ENCODE results near the gene HES6. TPM values are rescaled to one million over a fixed set of nuclear protein-coding genes. Genes with fewer than 3 reads are reported as not detected.
A peak's percentile ranks its signal among the peaks of the same experiment; 100 is the strongest.

Gene HES6
- total RNA-seq, 1 experiment from 2014 or later = 17.2 TPM

DNA sequence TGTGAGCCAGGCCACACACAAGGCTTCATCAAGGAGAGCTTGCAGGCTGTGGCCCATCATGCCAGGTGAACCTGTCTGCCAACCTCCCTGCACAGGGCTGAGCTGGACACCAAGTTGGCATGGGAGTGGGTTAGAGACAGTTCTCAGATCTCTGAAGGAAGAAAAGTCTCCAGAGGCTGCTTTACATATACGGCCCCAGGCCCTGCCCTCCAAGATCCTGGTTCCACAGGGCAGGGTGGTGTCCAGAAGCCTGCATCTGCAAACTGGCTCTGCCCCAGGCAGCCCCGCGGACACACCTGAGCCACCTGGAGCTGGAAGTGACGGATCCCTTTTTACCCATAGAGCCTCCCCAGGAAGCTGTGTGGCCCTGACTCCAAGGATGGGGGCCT lies 24.2 kb upstream of the HES6 start:
- POLR2A ChIA-PET (ENCODE audit: low non-redundant PET) = interaction anchor here (0.6 kb wide), 1 partner anchor 9 kb away, joined by 3 read pairs; no protein-coding TSS in a partner anchor

DNA sequence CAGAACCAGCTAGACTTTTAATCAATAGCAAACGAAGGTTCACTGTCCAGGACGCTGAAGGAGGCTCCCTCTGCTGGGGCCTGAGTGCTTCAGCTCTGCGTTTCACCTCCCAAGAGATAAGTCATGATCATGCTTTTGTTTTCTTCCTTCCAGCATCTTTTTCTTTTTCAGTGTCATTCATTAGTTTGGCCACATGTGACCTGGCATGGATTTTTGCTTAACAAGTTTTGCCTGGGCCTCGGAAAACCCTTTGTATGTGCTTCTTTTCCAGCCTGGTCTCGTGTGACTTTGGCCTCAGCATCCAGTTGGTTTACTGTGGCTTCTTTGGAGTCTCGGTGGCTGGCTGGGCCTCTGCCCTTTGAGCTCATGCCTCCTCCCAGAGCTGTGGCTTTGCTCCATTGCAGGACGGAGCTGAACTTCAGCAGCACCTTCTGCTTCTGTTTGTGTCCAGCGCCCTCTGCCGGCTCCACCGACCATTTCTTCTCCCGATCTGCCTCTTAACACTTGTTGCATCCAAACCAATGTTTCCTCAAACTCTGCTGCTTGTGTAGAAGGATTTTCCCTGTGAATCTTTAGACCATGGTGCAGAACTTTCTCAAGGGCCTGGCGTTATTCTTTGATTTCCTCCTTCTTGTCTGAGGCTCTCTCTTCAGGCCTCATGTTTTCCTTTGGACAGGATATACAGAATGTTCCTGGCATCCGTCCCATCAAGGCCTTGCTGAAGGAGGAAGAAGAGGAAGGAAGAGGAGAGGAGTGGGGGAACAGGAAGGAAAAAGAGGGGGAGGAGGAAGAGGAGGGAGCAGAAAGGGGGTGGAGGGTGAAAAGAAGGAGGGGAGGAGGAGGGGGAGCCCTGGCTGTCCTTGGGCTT lies 23.6 kb upstream of the HES6 start:
- H3K4me3 ChIP-seq (ENCODE audit: low read depth, low read length, poor library complexity, severe bottlenecking) = no peak overlapping the region
- ChIA-PET CTCF (interaction anchor here (0.6 to 1.4 kb wide), 4 partner anchors 104 to 405 kb away, joined by 3 to 8 read pairs (median 4); no protein-coding TSS in a partner anchor), POLR2A (ENCODE audit: low non-redundant PET) (no interaction called here)
- no peak overlapping the region for H3K27ac ChIP-seq (ENCODE audit: low read depth, low read length, poor library complexity, severe bottlenecking)
- H3K27me3 ChIP-seq (replicated peaks; ENCODE audit: insufficient read depth, low read depth, low read length, poor library complexity) = no peaks in the 10 kb centered on the region
- H3K4me1 ChIP-seq (ENCODE audit: insufficient read depth, low read length, poor library complexity, severe bottlenecking) = no peaks in the 10 kb centered on the region
- H3K9me3 ChIP-seq (ENCODE audit: low read depth, low read length, poor library complexity, severe bottlenecking) = no peaks in the 10 kb centered on the region
- peak; percentile 80 for DNase-seq (ENCODE audit: low spot score)
- no TSS peak for BruUV-seq (replicated peaks)
- intact Hi-C loops (cut with micrococcal nuclease; ENCODE audit: unreplicated experiment) = loop anchor here (1.0 to 5.0 kb wide), 3 partner anchors 101 to 591 kb away; no protein-coding TSS in a partner anchor
- TF ChIP-seq EZH2 (IDR thresholded peaks at IDR 0.05; ENCODE audit: borderline replicate concordance, low read depth, low read length, poor library complexity, severe bottlenecking) = no peak
- TF ChIP-seq, protein P1, sequence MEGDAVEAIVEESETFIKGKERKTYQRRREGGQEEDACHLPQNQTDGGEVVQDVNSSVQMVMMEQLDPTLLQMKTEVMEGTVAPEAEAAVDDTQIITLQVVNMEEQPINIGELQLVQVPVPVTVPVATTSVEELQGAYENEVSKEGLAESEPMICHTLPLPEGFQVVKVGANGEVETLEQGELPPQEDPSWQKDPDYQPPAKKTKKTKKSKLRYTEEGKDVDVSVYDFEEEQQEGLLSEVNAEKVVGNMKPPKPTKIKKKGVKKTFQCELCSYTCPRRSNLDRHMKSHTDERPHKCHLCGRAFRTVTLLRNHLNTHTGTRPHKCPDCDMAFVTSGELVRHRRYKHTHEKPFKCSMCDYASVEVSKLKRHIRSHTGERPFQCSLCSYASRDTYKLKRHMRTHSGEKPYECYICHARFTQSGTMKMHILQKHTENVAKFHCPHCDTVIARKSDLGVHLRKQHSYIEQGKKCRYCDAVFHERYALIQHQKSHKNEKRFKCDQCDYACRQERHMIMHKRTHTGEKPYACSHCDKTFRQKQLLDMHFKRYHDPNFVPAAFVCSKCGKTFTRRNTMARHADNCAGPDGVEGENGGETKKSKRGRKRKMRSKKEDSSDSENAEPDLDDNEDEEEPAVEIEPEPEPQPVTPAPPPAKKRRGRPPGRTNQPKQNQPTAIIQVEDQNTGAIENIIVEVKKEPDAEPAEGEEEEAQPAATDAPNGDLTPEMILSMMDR (conservative IDR thresholded peaks at IDR 0.05; ENCODE audit: low read depth, low read length) = peak; percentile 89
- H3K36me3 ChIP-seq (ENCODE audit: insufficient read depth, low read length, poor library complexity, severe bottlenecking) = no peaks in the 10 kb centered on the region

More for the DNA sequence above, 24.2 kb upstream of the HES6 start:
- no peaks in the 10 kb centered on the region for H3K4me1 ChIP-seq (ENCODE audit: insufficient read depth, low read length, poor library complexity, severe bottlenecking)
- H3K36me3 ChIP-seq (ENCODE audit: insufficient read depth, low read length, poor library complexity, severe bottlenecking) = no peaks in the 10 kb centered on the region
- intact Hi-C loops (cut with micrococcal nuclease; ENCODE audit: unreplicated experiment) = loop anchor here (5.0 kb wide), 1 partner anchor 102 kb away; no protein-coding TSS in a partner anchor
- H3K4me3 ChIP-seq (ENCODE audit: low read depth, low read length, poor library complexity, severe bottlenecking) = no peak overlapping the region
- H3K27ac ChIP-seq (ENCODE audit: low read depth, low read length, poor library complexity, severe bottlenecking) = no peak overlapping the region
- no peak for TF ChIP-seq EZH2 (IDR thresholded peaks at IDR 0.05; ENCODE audit: borderline replicate concordance, low read depth, low read length, poor library complexity, severe bottlenecking)
- TF ChIP-seq, protein P1 (conservative IDR thresholded peaks at IDR 0.05; ENCODE audit: low read depth, low read length) = no peak
- BruUV-seq (replicated peaks) = no TSS peak
- no peak for DNase-seq (ENCODE audit: low spot score)
- no peaks in the 10 kb centered on the region for H3K9me3 ChIP-seq (ENCODE audit: low read depth, low read length, poor library complexity, severe bottlenecking)
- H3K27me3 ChIP-seq (replicated peaks; ENCODE audit: insufficient read depth, low read depth, low read length, poor library complexity) = no peaks in the 10 kb centered on the region
- CTCF ChIA-PET = interaction anchor here (0.7 to 1.4 kb wide), 2 partner anchors 140 to 406 kb away, joined by 4 to 8 read pairs; no protein-coding TSS in a partner anchor

DNA sequence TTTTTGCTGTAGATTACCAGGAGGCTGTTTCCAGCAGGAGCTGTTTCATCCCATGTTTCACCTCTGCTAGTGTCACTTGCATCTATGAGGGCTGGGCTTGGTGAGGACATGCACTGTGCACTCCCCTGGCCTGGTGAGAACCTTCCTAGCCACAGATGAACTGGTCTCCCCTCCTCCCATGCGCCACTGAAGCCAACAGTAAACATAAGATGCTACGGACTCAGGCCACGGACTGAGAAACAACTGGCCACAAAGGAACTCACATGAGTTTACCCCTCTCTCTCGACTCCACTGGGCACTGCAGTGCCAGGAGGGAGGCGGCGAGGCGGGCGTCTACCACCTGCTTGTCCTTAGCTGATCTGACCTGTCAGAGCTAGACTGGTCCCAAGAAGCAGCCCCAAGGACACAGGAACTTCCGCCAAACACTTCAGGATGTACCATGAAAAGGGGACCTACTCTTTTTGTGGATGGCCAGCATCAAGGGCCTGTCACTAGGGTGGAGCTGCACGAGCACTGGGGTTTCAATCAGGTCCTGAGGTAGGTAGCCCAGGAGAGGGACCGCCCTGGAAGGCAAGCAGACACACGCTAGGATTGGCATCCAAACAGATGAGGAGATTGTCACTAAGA lies 22.8 kb upstream of the HES6 start:
- Histone ChIP-seq H3K9me3 (ENCODE audit: low read depth, low read length, poor library complexity, severe bottlenecking) (no peaks in the 10 kb centered on the region), H3K27me3 (replicated peaks; ENCODE audit: insufficient read depth, low read depth, low read length, poor library complexity) (no peaks in the 10 kb centered on the region), H3K36me3 (ENCODE audit: insufficient read depth, low read length, poor library complexity, severe bottlenecking) (no peaks in the 10 kb centered on the region), H3K4me1 (ENCODE audit: insufficient read depth, low read length, poor library complexity, severe bottlenecking) (no peaks in the 10 kb centered on the region), H3K4me3 (ENCODE audit: low read depth, low read length, poor library complexity, severe bottlenecking) (no peak overlapping the region), H3K27ac (ENCODE audit: low read depth, low read length, poor library complexity, severe bottlenecking) (no peak overlapping the region)
- CTCF ChIA-PET = interaction anchor here (0.6 to 1.4 kb wide), 3 partner anchors 103 to 404 kb away, joined by 3 to 8 read pairs (median 4); no protein-coding TSS in a partner anchor
- POLR2A ChIA-PET (ENCODE audit: low non-redundant PET) = no interaction called here
- BruUV-seq (replicated peaks) = no TSS peak
- no peak for TF ChIP-seq EZH2 (IDR thresholded peaks at IDR 0.05; ENCODE audit: borderline replicate concordance, low read depth, low read length, poor library complexity, severe bottlenecking)
- TF ChIP-seq, protein P1 (conservative IDR thresholded peaks at IDR 0.05; ENCODE audit: low read depth, low read length) = no peak
- DNase-seq (ENCODE audit: low spot score) = no peak
- intact Hi-C loops (cut with micrococcal nuclease; ENCODE audit: unreplicated experiment) = loop anchor here (1.0 to 5.0 kb wide), 3 partner anchors 100 to 590 kb away; no protein-coding TSS in a partner anchor
